CD14-positive monocyte (primary cell): ENCODE data around the gene LAMB4. TPM values are rescaled to one million over a fixed set of nuclear protein-coding genes. Genes with fewer than 3 reads are reported as not detected.

Experiments used
- DNase-seq, 3 donors: peaks; one replicate each; pipeline ENCODE4 v3.0.0-alpha.2; 2011 to 2022
- H2AFZ ChIP-seq: 2 replicates; pipeline ENCODE4 v1.6.0; 2012; ENCODE audit warnings: mild to moderate bottlenecking, low read depth, low read length, inconsistent platforms; ENCODE audit not compliant: insufficient read depth, poor library complexity, severe bottlenecking
- H3K27ac ChIP-seq, 2 donors: 1 replicate in 1 of 2; 2 replicates in 1 of 2; pipeline ENCODE4 v1.5.1; 2012 to 2013; ENCODE audit warnings: low read length in 2 of 2, control low read depth in 1 of 2, inconsistent platforms in 1 of 2, low read depth in 1 of 2, mild to moderate bottlenecking in 1 of 2
- H3K27me3 ChIP-seq, 2 donors: one replicate each; pipeline versions ENCODE4 v1.6.0 to v1.6.1; 2011 to 2013; ENCODE audit warnings: low read length in 2 of 2; ENCODE audit not compliant: control insufficient read depth in 2 of 2, insufficient read depth in 2 of 2
- H3K36me3 ChIP-seq, 2 donors: replicated peaks in 1 of 2; 1 replicate in 1 of 2; 2 replicates in 1 of 2; pipeline versions ENCODE4 v1.5.1 to v1.6.1; 2012 to 2013; ENCODE audit warnings: low read length in 2 of 2, control low read depth in 1 of 2, inconsistent platforms in 1 of 2, mild to moderate bottlenecking in 1 of 2; ENCODE audit not compliant: insufficient read depth in 2 of 2, control insufficient read depth in 1 of 2
- H3K4me1 ChIP-seq, 2 donors: 1 replicate in 1 of 2; 2 replicates in 1 of 2; pipeline versions ENCODE4 v1.5.1 to v1.6.1; 2012 to 2013; ENCODE audit warnings: low read length in 2 of 2, control low read depth in 1 of 2, inconsistent platforms in 1 of 2, mild to moderate bottlenecking in 1 of 2, moderate library complexity in 1 of 2; ENCODE audit not compliant: insufficient read depth in 2 of 2, control insufficient read depth in 1 of 2
- H3K4me2 ChIP-seq: replicated peaks from 2 replicates; pipeline ENCODE3; 2012; ENCODE audit warnings: low read length, moderate library complexity, mild to moderate bottlenecking; ENCODE audit not compliant: poor library complexity, severe bottlenecking; ENCODE audit errors: extremely low read depth
- H3K4me3 ChIP-seq, 3 experiments: fragments of 200-600 bp in 1 of 3; sonication (generic) in 1 of 3; replicated peaks in 1 of 3; 1 replicate in 2 of 3; 2 replicates in 1 of 3; pipeline ENCODE4 v1.5.1; 2011 to 2013; ENCODE audit warnings: low read length in 3 of 3, mild to moderate bottlenecking in 3 of 3, control low read depth in 2 of 3, low read depth in 2 of 3, inconsistent platforms in 1 of 3, moderate library complexity in 1 of 3
- H3K79me2 ChIP-seq: 2 replicates; pipeline ENCODE4 v1.6.0; 2012; ENCODE audit warnings: mild to moderate bottlenecking, control low read depth, inconsistent platforms, low read length, moderate library complexity; ENCODE audit not compliant: insufficient read depth
- H3K9ac ChIP-seq: 2 replicates; pipeline ENCODE4 v1.6.0; 2017; ENCODE audit warnings: low read length, mild to moderate bottlenecking; ENCODE audit not compliant: insufficient read depth, poor library complexity, severe bottlenecking
- H3K9me3 ChIP-seq, 2 donors: replicated peaks in 1 of 2; 1 replicate in 1 of 2; 2 replicates in 1 of 2; pipeline versions ENCODE4 v1.5.1 to v1.6.1; 2012 to 2013; ENCODE audit warnings: low read length in 2 of 2, control low read depth in 1 of 2; ENCODE audit not compliant: control insufficient read depth in 1 of 2, insufficient read depth in 1 of 2
- H4K20me1 ChIP-seq: 2 replicates; pipeline ENCODE4 v1.6.0; 2012; ENCODE audit warnings: mild to moderate bottlenecking, low read length, control low read depth, moderate library complexity; ENCODE audit not compliant: insufficient read depth
- H3K27ac Mint-ChIP-seq, 7 donors: one replicate each; pipeline ENCODE4 v1.8.0; 2020; ENCODE audit warnings: mild to moderate bottlenecking in 7 of 7, mixed read lengths in 7 of 7, moderate library complexity in 6 of 7, inconsistent platforms in 2 of 7
- H3K27me3 Mint-ChIP-seq, 3 donors: one replicate each; pipeline ENCODE4 v1.8.0; 2021 to 2022; ENCODE audit warnings: low read depth in 3 of 3, mild to moderate bottlenecking in 3 of 3, mixed read lengths in 3 of 3, moderate library complexity in 3 of 3, inconsistent platforms in 1 of 3
- H3K36me3 Mint-ChIP-seq, 2 donors: one replicate each; pipeline ENCODE4 v1.8.0; 2020; ENCODE audit warnings: mixed read lengths in 2 of 2, inconsistent platforms in 1 of 2, mild to moderate bottlenecking in 1 of 2
- H3K4me1 Mint-ChIP-seq: one replicate; pipeline ENCODE4 v1.8.0; 2020; ENCODE audit warnings: mild to moderate bottlenecking, mixed read lengths
- H3K4me3 Mint-ChIP-seq, 2 donors: one replicate each; pipeline ENCODE4 v1.8.0; 2020; ENCODE audit warnings: mild to moderate bottlenecking in 2 of 2, mixed read lengths in 2 of 2, moderate library complexity in 1 of 2
- H3K9me3 Mint-ChIP-seq, 7 donors: one replicate each; pipeline ENCODE4 v1.8.0; 2020 to 2022; ENCODE audit warnings: mixed read lengths in 7 of 7, mild to moderate bottlenecking in 6 of 7, moderate library complexity in 6 of 7, inconsistent platforms in 2 of 7
- CTCF ChIP-seq: fragments of 200-600 bp; IDR thresholded peaks from one replicate; pipeline ENCODE4 v1.8.0; 2022; ENCODE audit warnings: antibody characterized with exemption, mild to moderate bottlenecking
- WGBS: methylation state at CpG from one replicate; pipeline ENCODE4 v1.1.5; 2013; ENCODE audit warnings: missing lambda C conversion rate; ENCODE audit not compliant: insufficient coverage; 5-methylcytosine and 5-hydroxymethylcytosine counted together
- intact Hi-C, 2 donors: fragments of 100-400 bp; cut with micrococcal nuclease; formaldehyde crosslinking; loops; one replicate each; pipeline versions ENCODE4 v1.15.0 to v1.15.1; 2023
- polyA plus RNA-seq, 3 donors: library from polyadenylated mRNA; depleted of rRNA in 1 of 3; unstranded in 2 of 3; stranded (reverse) in 1 of 3; fragments of 300-500 nt in 2 of 3; fragments of >200 nt in 1 of 3; fragmentation: Illumina TruSeq in 2 of 3; gene quantifications; 1 replicate in 2 of 3; 2 replicates in 1 of 3; pipeline ENCODE4 v1.2.3, GENCODE V29; 2012 to 2021

LAMB4 gene
- polyA plus RNA-seq, 3 donors = not detected

GRCh38 chr7:108003599-108003935 is 126.6 kb downstream of the LAMB4 start:
- intact Hi-C loops = no loop called here
- peaks cover 48 to 72% of the 10 kb centered on the region in 2 donors for H3K27me3 ChIP-seq
- H3K79me2 ChIP-seq = no peaks in the 10 kb centered on the region
- H3K9ac ChIP-seq = no peak overlapping the region
- DNase-seq = no peak
- peak overlapping the region; percentile 67 for H3K4me2 ChIP-seq
- peaks cover 14% of the 10 kb centered on the region for H3K4me1 Mint-ChIP-seq
- no peaks in the 10 kb centered on the region for H4K20me1 ChIP-seq
- H3K27ac Mint-ChIP-seq = no peak overlapping the region
- no peaks in the 10 kb centered on the region for H3K36me3 ChIP-seq
- 14% methylated on average over 10 of the region's 15 CpGs for WGBS
- H3K4me3 ChIP-seq = no peak overlapping the region
- no peak overlapping the region for H2AFZ ChIP-seq
- H3K36me3 Mint-ChIP-seq = peaks cover 0 to 5% of the 10 kb centered on the region in 2 donors
- no peak overlapping the region for H3K27ac ChIP-seq
- no peak for TF ChIP-seq CTCF
- peaks cover 0 to 14% of the 10 kb centered on the region in 2 donors for H3K9me3 ChIP-seq
- H3K9me3 Mint-ChIP-seq = peaks cover 0 to 27% (median 3%) of the 10 kb centered on the region in 7 donors
- peaks cover 6 to 26% of the 10 kb centered on the region in 2 donors for H3K4me1 ChIP-seq
- peak overlapping the region in 1 of 2 donors; percentile 76 for H3K4me3 Mint-ChIP-seq
- H3K27me3 Mint-ChIP-seq = peaks cover 64 to 78% (median 66%) of the 10 kb centered on the region in 3 donors

- Histone ChIP-seq H4K20me1 (no peaks in the 10 kb centered on the region), H2AFZ (peak within 1 kb of the TSS; percentile 56), H3K27ac (no peak within 1 kb of the TSS), H3K36me3 (no peaks in the 10 kb centered on the region), H3K9ac (no peak within 1 kb of the TSS), H3K4me2 (peak within 1 kb of the TSS; percentile 67), H3K4me3 (peak within 1 kb of the TSS in 1 of 3 experiments; percentile 64), H3K4me1 (peaks cover 6 to 26% of the 10 kb centered on the region in 2 donors), H3K79me2 (no peaks in the 10 kb centered on the region), H3K27me3 (peaks cover 48 to 74% of the 10 kb centered on the region in 2 donors), H3K9me3 (peaks cover 0 to 14% of the 10 kb centered on the region in 2 donors)
- DNase-seq = no peak
- 2% methylated on average over 72 of the region's 75 CpGs for WGBS
- peaks cover 63 to 80% (median 64%) of the 10 kb centered on the region in 3 donors for H3K27me3 Mint-ChIP-seq
- H3K9me3 Mint-ChIP-seq = peaks cover 0 to 27% (median 3%) of the 10 kb centered on the region in 7 donors
- TF ChIP-seq CTCF = no peak
- intact Hi-C loops = no loop called here
- H3K4me3 Mint-ChIP-seq = peak within 1 kb of the TSS; percentile 64 to 93
- no peak within 1 kb of the TSS for H3K27ac Mint-ChIP-seq
- peaks cover 14% of the 10 kb centered on the region for H3K4me1 Mint-ChIP-seq
- peaks cover 0 to 5% of the 10 kb centered on the region in 2 donors for H3K36me3 Mint-ChIP-seq
Observed at GRCh38 chr7:108002726-108003598, 127.2 kb downstream of the LAMB4 start, which contains the start of gene LAMB1. Gene LAMB1, minus strand, starts transcription at chr7:108003161. Its CDS starts 276 bp downstream, at chr7:108002885.
